H1 (cell line): ENCODE data around the gene PTPRT. TPM values are rescaled to one million over a fixed set of nuclear protein-coding genes. Genes with fewer than 3 reads are reported as not detected.

ENCODE experiments used
- CTCF ChIA-PET: fragments of 300-600 bp; sonication (Branson Sonifier 250); formaldehyde crosslinking; loops from one replicate; lab custom pipeline; 2021; ENCODE audit not compliant: partially characterized antibody; lab: Charles Lee
- POLR2A ChIA-PET: fragments of 300-600 bp; sonication (Branson Sonifier 250); formaldehyde crosslinking; loops from one replicate; lab custom pipeline; 2021; ENCODE audit warnings: inconsistent platforms; ENCODE audit not compliant: partially characterized antibody; lab: Charles Lee
- DNase-seq, 2 experiments: peaks; one replicate each; pipeline versions ENCODE4 v3.0.0 to v3.0.0-alpha.2; 2010 to 2022; ENCODE audit warnings: low spot score in 2 of 2, low read depth in 1 of 2, mixed read lengths in 1 of 2
- FAIRE-seq: peaks from 2 replicates; lab custom pipeline; 2011; peaks lifted over from hg19 to GRCh38; lab: Jason Lieb, UNC
- H2AFZ ChIP-seq: 2 replicates; pipeline ENCODE4 v1.8.1; 2012; ENCODE audit warnings: low read length, inconsistent platforms
- H2AK5ac ChIP-seq: 2 replicates; pipeline ENCODE4 v1.6.1; 2013; ENCODE audit warnings: low read depth, low read length
- H2BK120ac ChIP-seq: replicated peaks from 2 replicates; pipeline ENCODE3; 2013; ENCODE audit warnings: low read depth, low read length, inconsistent platforms
- H2BK12ac ChIP-seq: 2 replicates; pipeline ENCODE4 v1.6.1; 2013; ENCODE audit warnings: low read depth, low read length
- H2BK15ac ChIP-seq: 2 replicates; pipeline ENCODE4 v1.6.1; 2013; ENCODE audit warnings: low read length
- H2BK20ac ChIP-seq: 2 replicates; pipeline ENCODE4 v1.6.1; 2013; ENCODE audit warnings: low read length
- H2BK5ac ChIP-seq: 2 replicates; pipeline ENCODE4 v1.6.1; 2013; ENCODE audit warnings: low read depth, low read length
- H3K14ac ChIP-seq: 2 replicates; pipeline ENCODE4 v1.6.1; 2013; ENCODE audit warnings: inconsistent platforms; ENCODE audit not compliant: insufficient read length
- H3K18ac ChIP-seq: 2 replicates; pipeline ENCODE4 v1.6.1; 2013; ENCODE audit warnings: low read length; ENCODE audit errors: extremely low read depth
- H3K23ac ChIP-seq: 2 replicates; pipeline ENCODE4 v1.6.1; 2013; ENCODE audit warnings: inconsistent platforms; ENCODE audit not compliant: insufficient read length
- H3K23me2 ChIP-seq: 2 replicates; pipeline ENCODE4 v1.6.1; 2013; ENCODE audit warnings: low read depth, low read length
- H3K27ac ChIP-seq: 2 replicates; pipeline ENCODE4 v1.6.1; 2011; ENCODE audit warnings: low read depth, low read length, inconsistent platforms
- H3K27me3 ChIP-seq, 4 experiments: replicated peaks in 1 of 4; 1 replicate in 1 of 4; 2 replicates in 3 of 4; pipeline versions ENCODE4 v1.6.1 to v1.8.1; 2011 to 2013; ENCODE audit warnings: low read length in 3 of 4, mild to moderate bottlenecking in 3 of 4, inconsistent platforms in 2 of 4, mixed read lengths in 2 of 4, moderate library complexity in 1 of 4; ENCODE audit not compliant: control insufficient read depth in 3 of 4, insufficient read depth in 3 of 4; ENCODE audit errors: extremely low read depth in 1 of 4
- H3K36me3 ChIP-seq, 4 experiments: 2 replicates each; pipeline versions ENCODE4 v1.6.1 to v1.8.1; 2011 to 2013; ENCODE audit warnings: mild to moderate bottlenecking in 4 of 4, low read length in 3 of 4, moderate library complexity in 2 of 4, control low read depth in 1 of 4, inconsistent platforms in 1 of 4; ENCODE audit not compliant: insufficient read depth in 4 of 4, control insufficient read depth in 2 of 4
- H3K4ac ChIP-seq: replicated peaks from 2 replicates; pipeline ENCODE3; 2013; ENCODE audit warnings: low read length, low read depth, mixed read lengths, inconsistent platforms; ENCODE audit not compliant: insufficient read length
- H3K4me1 ChIP-seq, 4 experiments: replicated peaks in 1 of 4; 1 replicate in 1 of 4; 2 replicates in 3 of 4; pipeline versions ENCODE4 v1.6.1 to v1.8.1; 2011 to 2013; ENCODE audit warnings: low read length in 3 of 4, inconsistent platforms in 2 of 4, mixed read lengths in 1 of 4; ENCODE audit not compliant: insufficient read depth in 4 of 4, control insufficient read depth in 3 of 4
- H3K4me2 ChIP-seq, 2 experiments: 2 replicates each; pipeline versions ENCODE4 v1.6.1 to v1.8.1; 2011 to 2013; ENCODE audit warnings: low read depth in 2 of 2, low read length in 2 of 2, control low read depth in 1 of 2, inconsistent platforms in 1 of 2, mild to moderate bottlenecking in 1 of 2; ENCODE audit not compliant: insufficient read depth in 1 of 2
- H3K4me3 ChIP-seq, 4 experiments: fragments of 200-600, 300-600 bp in 1 of 4; sonication (generic), shearing (Covaris generic), sonication (Bioruptor Twin) in 1 of 4; 2 replicates each; pipeline versions ENCODE4 v1.5.1 to v1.8.1; 2011 to 2016; ENCODE audit warnings: low read length in 4 of 4, low read depth in 3 of 4, control low read depth in 2 of 4, inconsistent platforms in 2 of 4, mild to moderate bottlenecking in 2 of 4, mixed read lengths in 1 of 4, moderate library complexity in 1 of 4; ENCODE audit not compliant: insufficient read depth in 2 of 4; ENCODE audit errors: extremely low read depth in 1 of 4
- H3K56ac ChIP-seq: replicated peaks from 2 replicates; pipeline ENCODE3; 2013; ENCODE audit warnings: low read depth, mild to moderate bottlenecking, mixed read lengths, low read length, inconsistent platforms; ENCODE audit not compliant: insufficient read length
- H3K79me1 ChIP-seq: 2 replicates; pipeline ENCODE4 v1.6.1; 2013; ENCODE audit warnings: low read depth, low read length, control low read depth
- H3K79me2 ChIP-seq, 2 experiments: 2 replicates each; pipeline versions ENCODE4 v1.6.1 to v1.8.1; 2012 to 2013; ENCODE audit warnings: low read length in 2 of 2, mild to moderate bottlenecking in 2 of 2, inconsistent platforms in 1 of 2; ENCODE audit not compliant: insufficient read depth in 2 of 2, control insufficient read depth in 1 of 2
- H3K9ac ChIP-seq, 4 experiments: replicated peaks in 1 of 4; 1 replicate in 1 of 4; 2 replicates in 3 of 4; pipeline versions ENCODE4 v1.6.1 to v1.8.1; 2011 to 2013; ENCODE audit warnings: low read depth in 3 of 4, low read length in 3 of 4, control low read depth in 2 of 4, mild to moderate bottlenecking in 2 of 4, moderate library complexity in 2 of 4, inconsistent platforms in 1 of 4; ENCODE audit errors: extremely low read depth in 1 of 4
- H3K9me3 ChIP-seq, 2 experiments: 2 replicates each; pipeline versions ENCODE4 v1.6.1 to v1.8.1; 2012 to 2013; ENCODE audit warnings: mild to moderate bottlenecking in 2 of 2, moderate library complexity in 2 of 2, control low read depth in 1 of 2, inconsistent platforms in 1 of 2, low read depth in 1 of 2, low read length in 1 of 2, mixed read lengths in 1 of 2; ENCODE audit not compliant: insufficient read depth in 2 of 2
- H4K20me1 ChIP-seq, 2 experiments: replicated peaks in 1 of 2; 2 replicates each; pipeline versions ENCODE3 to v1.8.1; 2011 to 2013; ENCODE audit warnings: inconsistent platforms in 2 of 2, low read length in 2 of 2, mild to moderate bottlenecking in 1 of 2; ENCODE audit not compliant: insufficient read depth in 2 of 2, control insufficient read depth in 1 of 2
- H4K5ac ChIP-seq: 2 replicates; pipeline ENCODE4 v1.6.1; 2013; ENCODE audit warnings: low read length, low read depth, mixed read lengths, inconsistent platforms; ENCODE audit not compliant: insufficient read length
- H4K8ac ChIP-seq: 2 replicates; pipeline ENCODE4 v1.8.0; 2013; ENCODE audit warnings: mild to moderate bottlenecking, moderate library complexity, low read length, inconsistent platforms; ENCODE audit not compliant: insufficient read depth; ENCODE audit errors: extremely low read depth
- H4K91ac ChIP-seq: replicated peaks from 2 replicates; pipeline ENCODE3; 2013; ENCODE audit warnings: low read length, mixed read lengths, inconsistent platforms; ENCODE audit not compliant: insufficient read length
- ASH2L ChIP-seq: fragments of 200-600, 300-600 bp; sonication (generic); IDR thresholded peaks from one replicate; pipeline ENCODE4 v1.7.1; 2017; ENCODE audit warnings: low read length
- KDM5A ChIP-seq: fragments of 200-600 bp; IDR thresholded peaks from 2 replicates; pipeline ENCODE4 v1.7.1; 2012; ENCODE audit warnings: mild to moderate bottlenecking, low read length, inconsistent platforms, mixed read lengths
- RFX5 ChIP-seq: IDR thresholded peaks from 2 replicates; pipeline ENCODE4 v1.6.1; 2011; ENCODE audit warnings: low read depth, low read length, improper control_type of control experiment, borderline replicate concordance
- RXRA ChIP-seq: IDR thresholded peaks from 2 replicates; pipeline ENCODE4 v1.6.1; 2011; ENCODE audit warnings: low read depth, mild to moderate bottlenecking, low read length, moderate library complexity; ENCODE audit not compliant: insufficient read depth
- SAP30 ChIP-seq: fragments of 300-600 bp; sonication (generic); IDR thresholded peaks from 2 replicates; pipeline ENCODE4 v1.7.1; 2012; ENCODE audit warnings: low read length, moderate library complexity, mild to moderate bottlenecking, inconsistent platforms; ENCODE audit not compliant: insufficient read depth, insufficient replicate concordance
- TAF1 ChIP-seq: IDR thresholded peaks from 2 replicates; pipeline ENCODE4 v1.6.1; 2011; ENCODE audit warnings: mild to moderate bottlenecking, low read depth, low read length
- TCF12 ChIP-seq: IDR thresholded peaks from 2 replicates; pipeline ENCODE4 v1.6.1; 2011; ENCODE audit warnings: low read depth, mild to moderate bottlenecking, low read length
- TEAD4 ChIP-seq: IDR thresholded peaks from 2 replicates; pipeline ENCODE4 v1.6.1; 2012; ENCODE audit warnings: low read depth, low read length, inconsistent platforms, mixed read lengths
- WGBS, 2 experiments: shearing (Covaris generic) in 1 of 2; methylation state at CpG; one replicate each; pipeline versions ENCODE4 v1.1.6 to v1.1.7; 2013 to 2015; ENCODE audit warnings: low lambda C conversion rate in 2 of 2, mixed read lengths in 2 of 2, inconsistent platforms in 1 of 2, low coverage in 1 of 2, missing lambda C conversion rate in 1 of 2; ENCODE audit not compliant: insufficient replicate concordance in 2 of 2, insufficient coverage in 1 of 2, insufficient read length in 1 of 2; ENCODE audit errors: extremely low coverage in 1 of 2, missing lambda C conversion rate in 1 of 2; 5-methylcytosine and 5-hydroxymethylcytosine counted together
- polyA plus RNA-seq, 7 experiments: library from polyadenylated mRNA; depleted of rRNA in 3 of 7; stranded (reverse) in 5 of 7; unstranded in 2 of 7; fragments of >200 nt in 5 of 7; fragments of 200-250 nt in 2 of 7; gene quantifications; 1 replicate in 5 of 7; 2 replicates in 1 of 7; 4 replicates in 1 of 7; pipeline versions ENCODE4 v1.2.1 to v1.2.3, GENCODE V29; 2011 to 2013; ENCODE audit warnings: missing spikeins in 2 of 7, mixed read lengths in 2 of 7
- total RNA-seq: library from RNA; stranded (reverse); fragmentation: NEBNext Ultra II Directional; extraction: Animal tissue kit (Norgen Biotek cat#: 25700); gene quantifications from 2 replicates; pipeline ENCODE4 v1.2.1, GENCODE V29; 2021
- TF ChIP-seq, protein P1 (sequence below): IDR thresholded peaks from 2 replicates; pipeline ENCODE4 v1.6.1; 2012; ENCODE audit warnings: low read length, inconsistent platforms
- TF ChIP-seq, protein P2 (sequence below), 3 experiments: IDR thresholded peaks; 1 replicate in 2 of 3; 2 replicates in 1 of 3; pipeline versions ENCODE4 v1.5.1 to v1.6.1; 2011; ENCODE audit warnings: low read length in 3 of 3, mild to moderate bottlenecking in 3 of 3, inconsistent platforms in 2 of 3, low read depth in 1 of 3, moderate library complexity in 1 of 3; ENCODE audit not compliant: insufficient read depth in 1 of 3; ENCODE audit errors: control extremely low read depth in 1 of 3

PTPRT gene
- total and polyA plus RNA-seq, 2 of the 8 experiments (the other 6 are each of a cell fraction or from before 2014, with no cell fraction given), result 0.33 to 1.8 TPM

DNA sequence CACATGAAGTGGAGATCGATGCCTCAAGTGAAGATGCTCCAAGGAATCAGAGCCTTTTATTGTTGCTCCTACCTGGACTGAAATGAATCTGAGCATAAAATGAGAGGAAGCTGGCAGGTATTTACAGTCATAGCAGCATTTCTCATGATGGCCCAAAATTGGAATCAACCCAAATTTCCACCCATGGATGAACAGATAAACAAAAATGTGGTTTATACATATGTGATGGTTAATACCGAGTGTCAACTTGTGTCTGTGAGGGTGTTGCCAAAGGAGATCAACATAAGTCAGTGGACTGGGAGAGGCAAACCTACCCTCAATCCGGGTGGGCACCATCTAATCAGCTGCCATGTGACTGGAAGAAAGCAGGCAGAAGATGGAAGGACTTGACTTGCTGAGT, 178.2 kb downstream of the PTPRT start:
- H2AK5ac ChIP-seq, result no peak overlapping the region
- no peak overlapping the region for H4K8ac ChIP-seq
- no peak for FAIRE-seq
- CTCF ChIA-PET, result interaction anchor here (1.5 kb wide), 1 partner anchor 62 kb away, joined by 3 read pairs; no protein-coding TSS in a partner anchor
- no peak overlapping the region for H3K4ac ChIP-seq
- H3K79me1 ChIP-seq, result no peaks in the 10 kb centered on the region
- WGBS, 2 experiments, result 94% methylated on average over 3 of the region's 3 CpGs; no CpG with 5 or more reads in 1 of the 2 experiments
- H3K9ac ChIP-seq, result no peak overlapping the region
- no peak overlapping the region for H3K18ac ChIP-seq
- H4K5ac ChIP-seq, result no peak overlapping the region
- no peak overlapping the region for H3K56ac ChIP-seq
- H2BK12ac ChIP-seq, result no peak overlapping the region
- no peak overlapping the region for H2BK5ac ChIP-seq
- H3K27ac ChIP-seq, result no peak overlapping the region
- H2AFZ ChIP-seq, result no peak overlapping the region
- H2BK20ac ChIP-seq, result no peak overlapping the region
- no peaks in the 10 kb centered on the region for H3K79me2 ChIP-seq
- H4K20me1 ChIP-seq, result no peaks in the 10 kb centered on the region
- no peak overlapping the region for H3K23ac ChIP-seq
- no peak overlapping the region for H4K91ac ChIP-seq
- H3K4me2 ChIP-seq, result no peak overlapping the region
- no peak overlapping the region for H2BK15ac ChIP-seq
- no peak overlapping the region for H3K4me3 ChIP-seq
- H3K4me1 ChIP-seq, result peaks cover 0 to 2% (median 0%) of the 10 kb centered on the region in 4 experiments; a peak in 2 of 7 replicates
- no peak overlapping the region for H3K14ac ChIP-seq
- DNase-seq, result no peak
- no peaks in the 10 kb centered on the region for H3K23me2 ChIP-seq
- no peaks in the 10 kb centered on the region for H3K9me3 ChIP-seq
- H3K36me3 ChIP-seq, result no peaks in the 10 kb centered on the region
- POLR2A ChIA-PET, result no interaction called here
- no peaks in the 10 kb centered on the region for H3K27me3 ChIP-seq
- no peak overlapping the region for H2BK120ac ChIP-seq
- no peak for TF ChIP-seq KDM5A
- TF ChIP-seq, protein P1, sequence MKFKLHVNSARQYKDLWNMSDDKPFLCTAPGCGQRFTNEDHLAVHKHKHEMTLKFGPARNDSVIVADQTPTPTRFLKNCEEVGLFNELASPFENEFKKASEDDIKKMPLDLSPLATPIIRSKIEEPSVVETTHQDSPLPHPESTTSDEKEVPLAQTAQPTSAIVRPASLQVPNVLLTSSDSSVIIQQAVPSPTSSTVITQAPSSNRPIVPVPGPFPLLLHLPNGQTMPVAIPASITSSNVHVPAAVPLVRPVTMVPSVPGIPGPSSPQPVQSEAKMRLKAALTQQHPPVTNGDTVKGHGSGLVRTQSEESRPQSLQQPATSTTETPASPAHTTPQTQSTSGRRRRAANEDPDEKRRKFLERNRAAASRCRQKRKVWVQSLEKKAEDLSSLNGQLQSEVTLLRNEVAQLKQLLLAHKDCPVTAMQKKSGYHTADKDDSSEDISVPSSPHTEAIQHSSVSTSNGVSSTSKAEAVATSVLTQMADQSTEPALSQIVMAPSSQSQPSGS, result no peak
- TF ChIP-seq TEAD4, result no peak
- no peak for TF ChIP-seq RFX5
- no peak for TF ChIP-seq TCF12
- TF ChIP-seq TAF1, result no peak
- TF ChIP-seq, protein P2, sequence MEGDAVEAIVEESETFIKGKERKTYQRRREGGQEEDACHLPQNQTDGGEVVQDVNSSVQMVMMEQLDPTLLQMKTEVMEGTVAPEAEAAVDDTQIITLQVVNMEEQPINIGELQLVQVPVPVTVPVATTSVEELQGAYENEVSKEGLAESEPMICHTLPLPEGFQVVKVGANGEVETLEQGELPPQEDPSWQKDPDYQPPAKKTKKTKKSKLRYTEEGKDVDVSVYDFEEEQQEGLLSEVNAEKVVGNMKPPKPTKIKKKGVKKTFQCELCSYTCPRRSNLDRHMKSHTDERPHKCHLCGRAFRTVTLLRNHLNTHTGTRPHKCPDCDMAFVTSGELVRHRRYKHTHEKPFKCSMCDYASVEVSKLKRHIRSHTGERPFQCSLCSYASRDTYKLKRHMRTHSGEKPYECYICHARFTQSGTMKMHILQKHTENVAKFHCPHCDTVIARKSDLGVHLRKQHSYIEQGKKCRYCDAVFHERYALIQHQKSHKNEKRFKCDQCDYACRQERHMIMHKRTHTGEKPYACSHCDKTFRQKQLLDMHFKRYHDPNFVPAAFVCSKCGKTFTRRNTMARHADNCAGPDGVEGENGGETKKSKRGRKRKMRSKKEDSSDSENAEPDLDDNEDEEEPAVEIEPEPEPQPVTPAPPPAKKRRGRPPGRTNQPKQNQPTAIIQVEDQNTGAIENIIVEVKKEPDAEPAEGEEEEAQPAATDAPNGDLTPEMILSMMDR (IDR thresholded peaks at IDR 0.05; ENCODE audit: control extremely low read depth in 1 of 3, insufficient read depth in 1 of 3, low read depth in 1 of 3, low read length in 3 of 3), result no peak
- TF ChIP-seq ASH2L, result no peak
- TF ChIP-seq SAP30, result no peak
- TF ChIP-seq RXRA, result no peak
